HG02763 (cell line): ENCODE data around the gene CD1D.

ENCODE experiments used
- ATAC-seq: cut with Tn5 transposase; IDR thresholded peaks from one replicate; pipeline ENCODE4 v1.9.1; 2021; ENCODE audit warnings: mild to moderate bottlenecking, moderate library complexity; ENCODE audit not compliant: unreplicated experiment

CD1D gene

DNA sequence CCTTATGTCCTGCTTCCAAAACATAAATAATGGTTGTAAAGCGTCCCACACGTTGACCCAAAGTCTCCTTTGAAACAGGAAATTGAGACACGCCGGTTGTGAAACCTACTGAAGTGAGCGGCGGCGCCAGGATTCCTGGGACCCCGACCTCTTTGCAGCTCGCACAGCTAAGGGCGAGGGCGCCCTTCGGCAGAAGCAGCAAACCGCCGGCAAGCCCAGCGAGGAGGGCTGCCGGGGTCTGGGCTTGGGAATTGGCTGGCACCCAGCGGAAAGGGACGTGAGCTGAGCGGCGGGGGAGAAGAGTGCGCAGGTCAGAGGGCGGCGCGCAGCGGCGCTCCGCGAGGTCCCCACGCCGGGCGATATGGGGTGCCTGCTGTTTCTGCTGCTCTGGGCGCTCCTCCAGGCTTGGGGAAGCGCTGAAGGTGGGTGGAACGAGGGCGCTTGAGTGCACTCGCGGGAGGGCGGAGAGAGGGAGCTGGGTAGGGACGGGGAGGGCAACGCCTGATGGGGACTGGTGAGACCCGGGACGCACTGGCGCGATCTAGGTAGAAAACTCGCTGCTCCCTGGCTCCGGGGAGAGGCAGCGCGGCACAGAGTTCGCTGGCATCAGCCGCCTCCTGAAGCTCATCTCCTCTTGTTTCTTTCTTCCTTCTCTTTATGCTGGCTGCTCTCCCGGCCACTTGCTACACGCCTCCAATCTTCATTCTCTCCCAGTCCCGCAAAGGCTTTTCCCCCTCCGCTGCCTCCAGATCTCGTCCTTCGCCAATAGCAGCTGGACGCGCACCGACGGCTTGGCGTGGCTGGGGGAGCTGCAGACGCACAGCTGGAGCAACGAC, at the start of gene CD1D:
TSS of gene CD1D (plus strand) at position 155 of the 836 bp plus-strand sequence. CDS start at position 362, 207 bp downstream.
- ATAC-seq = no peak

DNA sequence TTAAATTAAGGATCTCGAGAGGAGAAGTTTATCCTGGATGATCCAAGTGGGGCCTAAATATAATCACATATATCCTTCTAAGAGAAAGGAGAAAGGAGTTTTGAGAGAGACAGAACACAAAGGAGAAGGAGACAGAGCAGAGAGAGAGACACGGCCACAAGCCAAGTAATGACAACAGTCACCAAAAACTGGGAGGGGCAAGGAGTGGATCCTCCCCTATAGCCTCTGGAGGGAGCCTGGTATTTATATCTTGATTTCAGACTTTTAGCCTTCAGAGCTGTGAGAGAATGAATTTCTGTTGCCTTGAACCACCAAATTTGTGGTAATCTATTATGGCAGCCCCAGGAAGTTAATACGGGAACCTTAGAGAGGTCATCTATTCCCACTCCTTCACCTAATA, 49.5 kb upstream of the CD1D start:
- ATAC-seq = no peak

DNA sequence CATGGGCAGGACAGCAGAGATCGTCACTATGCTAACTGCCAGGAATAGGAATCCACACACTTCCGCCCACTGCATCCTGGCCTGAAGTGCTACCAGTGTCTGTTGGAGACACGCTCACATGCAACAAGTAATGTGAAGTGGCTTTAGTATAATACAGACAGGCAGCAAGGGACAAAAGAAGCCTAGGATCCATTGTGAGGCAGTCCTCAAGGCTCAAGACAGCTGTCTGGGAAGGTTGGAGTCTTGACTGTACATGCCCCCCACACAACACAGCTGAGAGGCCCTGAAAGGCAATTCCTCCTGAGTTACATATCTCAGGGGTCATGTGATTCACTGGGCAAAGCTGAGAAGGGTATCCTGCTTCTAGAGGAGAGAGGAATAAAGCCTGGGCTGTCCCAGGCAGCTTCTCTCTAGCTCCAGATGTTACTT, 39.9 kb upstream of the CD1D start:
- no peak for ATAC-seq

DNA sequence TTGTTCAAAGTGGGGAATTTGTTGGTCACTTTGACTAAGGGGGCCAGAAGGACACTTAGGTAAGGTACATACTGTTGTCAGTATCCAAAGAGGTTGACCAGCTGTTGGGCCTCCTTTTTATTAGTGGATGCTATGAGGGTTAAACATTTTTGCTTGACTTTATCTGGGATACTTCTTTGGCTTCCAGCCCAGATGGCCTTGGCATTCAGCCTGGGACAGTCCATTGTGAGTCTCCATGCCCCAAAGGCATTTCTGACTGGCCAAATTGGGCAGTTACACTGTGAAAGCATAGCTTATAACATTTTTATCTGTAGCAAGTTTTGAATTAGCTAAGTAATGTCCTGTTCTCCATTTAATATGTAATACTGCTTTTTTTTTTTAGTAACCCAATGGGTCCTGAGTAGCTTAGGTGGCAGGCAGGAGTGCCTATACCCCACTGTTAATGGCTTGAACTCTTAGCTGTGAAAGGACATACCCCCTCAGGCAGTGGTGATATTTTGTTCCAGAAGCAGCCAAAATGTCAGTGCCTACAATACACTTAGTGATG, 35.4 kb upstream of the CD1D start:
- ATAC-seq = no peak

DNA sequence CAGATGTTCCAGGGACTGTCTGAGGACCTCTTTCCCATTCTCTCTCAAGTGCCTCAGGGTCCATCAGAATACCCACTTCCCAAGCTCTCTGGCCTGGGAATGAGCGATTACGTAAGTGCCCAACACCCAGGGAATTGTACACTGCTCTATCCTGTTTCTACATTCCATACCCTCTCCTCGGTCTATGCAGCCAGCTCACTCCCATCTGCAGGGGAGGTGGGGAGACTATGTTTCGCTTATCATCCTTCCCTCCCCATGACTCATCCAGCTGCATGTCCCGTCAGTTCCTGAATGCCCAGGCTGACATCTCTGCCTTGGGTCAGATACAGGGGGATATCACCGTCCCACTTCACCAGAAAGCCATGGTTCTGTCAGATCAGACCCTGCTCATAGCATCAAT, 34.5 kb upstream of the CD1D start:
- ATAC-seq = no peak

DNA sequence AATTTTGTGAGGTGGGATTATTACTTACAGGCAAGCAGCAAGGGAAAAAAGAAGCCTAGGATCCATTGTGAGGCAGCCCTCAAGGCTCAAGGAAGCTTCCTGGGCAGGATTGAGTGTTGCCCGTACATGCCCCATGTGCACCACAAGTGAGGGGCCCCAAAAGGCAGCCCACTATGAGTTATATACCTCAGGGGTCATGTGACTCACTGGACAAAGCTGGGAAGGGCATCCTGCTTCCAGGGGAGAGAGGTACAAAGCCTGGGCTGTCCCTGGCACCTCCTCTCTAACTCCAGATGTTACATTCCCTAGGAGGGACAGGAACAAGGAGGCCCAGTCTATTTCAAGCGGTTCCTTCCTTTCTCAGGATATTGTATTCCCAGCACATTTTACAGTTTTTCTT, 34.0 kb upstream of the CD1D start:
- no peak for ATAC-seq

DNA sequence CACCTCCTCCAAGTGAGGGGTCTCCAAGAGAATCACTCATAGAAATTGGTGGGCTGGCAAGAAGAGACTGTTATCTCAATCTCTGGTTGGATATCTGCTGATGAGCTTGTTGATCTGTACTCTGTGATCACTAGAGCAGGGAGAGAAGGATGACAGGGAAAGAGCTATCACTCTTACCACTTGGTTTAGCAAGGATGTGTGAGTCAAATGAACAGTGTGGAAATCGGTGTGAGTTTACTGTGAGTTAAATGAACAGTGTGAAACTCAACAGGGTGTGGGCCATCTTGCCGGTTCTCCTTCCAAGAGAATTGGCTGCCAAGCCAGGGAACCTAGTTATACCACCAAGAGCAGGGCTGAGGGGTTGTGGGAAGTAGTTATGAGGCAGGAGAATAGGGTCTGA, 33.3 kb upstream of the CD1D start:
- no peak for ATAC-seq

DNA sequence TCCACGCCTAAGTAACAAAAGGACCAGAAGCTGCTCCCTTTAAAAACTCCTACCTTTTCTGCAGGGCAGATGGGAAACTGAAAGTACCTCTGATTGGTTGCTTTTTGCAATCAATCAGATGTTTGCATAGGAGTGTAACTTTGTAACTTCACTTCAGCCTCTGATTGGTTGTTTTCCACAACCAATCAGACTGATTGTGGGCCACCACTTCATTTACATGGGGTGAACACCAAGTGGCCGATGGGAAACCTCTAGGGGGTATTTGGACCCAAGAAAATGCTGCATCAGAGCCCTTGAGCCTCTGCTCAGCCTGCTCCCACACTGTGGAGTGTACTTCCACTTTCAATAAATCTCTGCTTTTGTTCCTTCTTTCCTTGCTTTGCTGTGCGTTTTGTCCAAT, 32.8 kb upstream of the CD1D start:
- ATAC-seq = no peak

DNA sequence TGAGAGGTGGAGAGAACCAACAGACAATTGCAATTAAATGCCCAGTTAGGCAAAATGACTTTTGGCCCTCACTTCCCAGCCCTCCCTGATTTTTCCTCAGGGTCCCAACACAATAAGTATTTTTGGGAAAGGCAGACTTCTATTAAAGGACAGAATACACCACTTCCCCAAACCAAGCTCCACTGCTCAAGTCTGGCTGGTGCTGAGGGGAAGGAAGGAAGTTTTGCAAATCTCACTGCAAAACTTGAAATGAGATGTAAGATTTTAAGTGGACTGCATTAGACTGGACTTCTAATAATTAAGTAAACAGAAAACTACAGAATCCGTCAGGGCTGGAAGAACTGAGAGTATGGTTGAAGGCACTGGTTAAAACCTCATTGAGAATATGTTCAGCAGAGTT, 32.2 kb upstream of the CD1D start:
- ATAC-seq = no peak

DNA sequence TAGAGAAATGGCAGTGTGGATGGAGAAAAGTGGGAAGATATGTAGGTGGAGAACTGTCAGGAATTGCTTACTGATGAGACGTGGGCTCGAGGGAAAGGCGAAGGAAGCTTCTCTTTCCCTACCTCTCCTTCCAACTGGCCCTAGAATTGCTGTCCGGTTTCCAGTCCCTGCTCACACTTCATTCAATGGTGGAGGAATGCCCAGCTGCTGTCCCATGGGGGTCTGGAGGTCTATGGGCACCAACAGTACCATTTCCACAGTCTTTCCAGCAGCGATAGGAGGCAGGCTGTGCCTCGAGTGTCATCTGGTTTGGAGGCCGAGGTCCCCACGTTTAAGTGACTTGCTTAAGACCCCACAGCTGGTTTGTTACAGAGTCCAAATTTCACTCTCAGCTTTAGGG, 31.5 kb upstream of the CD1D start:
- ATAC-seq = no peak

DNA sequence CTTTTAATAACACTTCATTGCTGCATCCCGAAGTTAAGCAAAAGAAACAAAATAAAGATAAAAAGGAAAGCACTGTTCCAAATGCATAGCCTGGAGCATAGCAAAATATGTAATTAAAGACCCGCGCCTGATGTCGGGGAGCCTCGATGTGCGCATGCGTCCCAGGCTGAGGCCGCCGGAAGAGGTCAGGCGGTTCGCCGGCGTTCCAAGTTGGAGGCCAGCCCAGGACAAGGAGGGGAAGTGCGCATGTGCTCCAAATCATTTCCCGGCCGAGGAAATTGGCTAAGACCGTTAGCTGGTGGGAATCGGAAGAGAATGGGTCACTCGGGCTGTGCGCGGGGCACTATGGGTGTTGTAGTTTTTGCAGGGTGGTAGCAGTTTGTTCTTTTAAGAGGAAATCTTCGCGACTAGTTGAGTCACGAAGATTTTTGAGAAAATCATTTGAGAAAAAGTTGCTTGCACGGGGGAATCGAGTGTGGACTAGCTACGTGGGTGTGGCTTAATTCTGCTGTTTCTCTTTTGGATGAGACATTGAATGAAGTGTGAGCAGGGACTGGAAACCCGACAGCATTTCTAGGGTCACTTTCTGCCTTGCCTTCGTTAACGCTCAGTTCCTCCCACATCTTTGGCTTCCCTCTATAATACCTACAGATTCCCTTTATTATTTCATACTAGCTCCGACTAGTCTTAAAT, 31.0 kb upstream of the CD1D start:
- ATAC-seq = no peak

DNA sequence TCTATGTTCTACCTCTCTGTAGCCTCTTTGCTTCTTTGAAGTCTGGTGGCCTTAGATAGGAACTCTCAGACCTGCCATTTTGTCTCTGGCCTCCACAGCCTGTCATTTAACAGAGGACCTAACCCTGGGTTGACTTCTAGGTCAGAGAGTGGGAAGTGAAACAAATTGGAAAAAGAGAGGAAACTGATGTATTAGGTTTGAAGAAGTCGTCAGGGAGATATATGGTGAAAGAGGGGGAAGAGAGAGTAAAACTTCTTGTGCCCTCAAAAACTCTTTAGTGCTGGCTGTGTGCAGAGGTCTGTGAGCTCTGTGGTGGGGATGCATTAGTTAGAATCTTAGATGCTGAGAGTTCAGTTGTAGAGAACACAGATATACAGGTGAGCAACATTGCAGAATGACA, 30.2 kb upstream of the CD1D start:
- no peak for ATAC-seq

DNA sequence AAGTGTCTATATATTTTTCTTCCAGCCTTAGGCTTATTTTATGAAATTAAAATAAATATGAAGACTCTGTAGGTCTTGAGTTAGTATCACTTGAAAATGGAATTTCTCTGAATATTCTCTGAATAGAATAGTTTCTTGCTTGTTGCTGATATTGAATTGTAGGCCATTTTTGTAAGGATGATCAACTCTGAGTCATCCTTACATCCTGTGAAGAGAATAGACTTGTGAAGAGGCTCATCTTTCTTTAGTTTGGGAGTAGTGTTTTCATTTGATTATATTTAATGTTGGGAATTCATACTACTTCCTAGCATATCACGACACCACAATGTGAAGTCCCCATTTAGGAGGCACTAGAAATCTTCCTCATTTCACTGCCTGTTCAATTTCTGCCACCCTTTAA, 27.5 kb upstream of the CD1D start:
- ATAC-seq = no peak

DNA sequence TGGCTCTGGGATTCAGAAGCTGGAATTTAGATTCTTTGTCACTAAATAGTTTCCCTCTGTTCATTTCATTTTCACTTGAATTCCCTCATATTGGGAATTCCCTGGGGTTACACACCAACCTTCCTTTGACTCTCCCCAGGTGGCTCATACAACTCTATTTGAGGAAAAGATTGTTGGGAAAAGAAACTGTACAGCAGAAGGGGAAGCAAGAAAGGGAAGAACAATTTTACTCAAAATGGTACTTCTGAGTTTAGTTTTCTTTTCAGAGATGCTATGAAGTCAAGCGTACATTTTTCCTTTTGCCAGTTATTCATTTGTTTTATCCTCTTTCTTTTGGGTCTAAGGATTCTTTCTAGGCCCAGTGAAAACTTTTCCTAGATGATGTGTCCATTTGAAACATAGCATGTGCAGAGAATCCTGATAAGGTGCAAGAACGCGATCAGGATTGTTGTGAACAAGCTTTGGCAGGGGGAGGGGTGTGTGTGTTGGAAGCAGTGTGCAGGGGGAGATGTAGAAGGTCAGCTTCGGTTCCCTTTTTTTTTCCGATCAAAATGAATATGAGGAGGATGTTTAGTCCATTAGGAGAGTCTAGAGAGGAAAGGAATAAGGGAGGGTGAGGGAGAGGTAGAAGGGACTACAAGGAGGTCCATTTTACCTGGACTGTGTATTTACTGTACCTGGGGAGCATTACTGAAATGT, 26.8 kb upstream of the CD1D start:
- no peak for ATAC-seq

DNA sequence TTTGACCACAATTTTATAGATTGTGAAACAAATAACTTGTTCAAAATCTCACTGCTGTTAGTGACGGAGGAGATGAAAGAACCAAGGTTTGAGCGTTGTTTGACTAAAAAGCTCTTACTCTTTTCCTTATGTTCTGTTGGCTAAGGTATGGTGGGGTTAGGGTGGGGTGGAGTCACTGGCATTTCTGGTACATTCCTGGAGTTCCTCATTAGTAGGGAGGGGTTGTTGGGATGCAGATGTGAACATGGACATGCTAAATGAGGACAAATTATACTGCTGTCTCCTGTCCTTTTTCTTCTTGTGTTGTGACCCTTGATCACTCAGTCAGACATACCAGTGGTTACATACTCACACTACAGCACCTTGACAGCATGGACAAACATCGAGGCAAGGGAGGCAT, 26.2 kb upstream of the CD1D start:
- ATAC-seq = no peak

DNA sequence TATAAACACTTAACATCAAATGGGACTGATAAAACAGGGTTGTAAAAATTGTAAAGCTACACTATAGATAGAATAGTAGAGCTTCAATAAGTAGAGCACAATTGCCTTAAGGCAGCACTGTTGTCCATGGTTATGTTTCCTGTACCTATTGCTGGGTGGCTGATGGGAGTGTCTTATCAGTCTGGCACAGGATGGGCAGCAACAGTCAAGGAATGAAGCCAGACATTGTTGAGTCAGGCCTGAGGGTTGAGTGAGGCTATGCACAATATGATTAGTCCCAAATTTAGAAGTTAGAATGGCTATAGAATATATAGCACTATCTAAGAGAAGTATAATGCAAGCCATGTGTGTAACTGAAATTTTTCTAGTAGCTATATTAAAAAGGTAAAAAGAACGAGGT, 25.0 kb upstream of the CD1D start:
- no peak for ATAC-seq

DNA sequence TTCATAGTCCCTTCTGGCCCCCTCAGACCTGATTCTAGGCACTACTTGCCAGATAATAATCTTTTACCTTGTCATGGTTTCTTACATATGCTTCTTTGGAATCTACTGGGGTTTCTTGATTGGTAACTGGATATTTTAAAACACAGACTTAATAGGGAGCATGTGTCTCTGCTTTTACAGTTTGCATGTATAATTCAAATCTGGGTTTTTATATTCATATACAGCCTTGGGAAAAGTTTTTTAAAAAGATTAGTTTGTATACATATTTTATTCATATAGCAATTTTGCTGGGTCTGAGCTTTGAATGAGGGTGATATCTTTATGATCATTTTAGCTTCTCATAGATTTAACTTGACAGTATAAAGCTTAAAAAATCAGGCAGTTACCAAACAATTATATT, 21.1 kb upstream of the CD1D start:
- ATAC-seq = no peak

DNA sequence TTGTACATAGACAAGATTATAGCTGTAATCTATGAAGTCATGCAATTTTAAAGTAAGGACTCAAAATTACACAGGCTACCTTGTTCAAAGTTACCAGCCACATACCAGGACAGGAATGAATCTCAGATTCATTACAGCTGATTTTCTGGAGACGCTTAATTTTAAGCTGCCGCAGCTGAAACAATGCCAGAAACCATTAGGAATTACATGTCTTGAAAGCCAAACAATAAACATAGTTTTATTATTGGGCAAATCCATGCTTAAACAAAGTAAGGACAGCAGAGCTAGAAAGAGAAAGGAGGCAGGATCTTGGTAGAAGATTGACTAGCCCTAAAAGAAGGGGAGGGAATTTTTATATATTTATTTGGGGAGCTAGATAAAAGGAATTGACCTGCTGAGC, 19.2 kb upstream of the CD1D start:
- no peak for ATAC-seq

DNA sequence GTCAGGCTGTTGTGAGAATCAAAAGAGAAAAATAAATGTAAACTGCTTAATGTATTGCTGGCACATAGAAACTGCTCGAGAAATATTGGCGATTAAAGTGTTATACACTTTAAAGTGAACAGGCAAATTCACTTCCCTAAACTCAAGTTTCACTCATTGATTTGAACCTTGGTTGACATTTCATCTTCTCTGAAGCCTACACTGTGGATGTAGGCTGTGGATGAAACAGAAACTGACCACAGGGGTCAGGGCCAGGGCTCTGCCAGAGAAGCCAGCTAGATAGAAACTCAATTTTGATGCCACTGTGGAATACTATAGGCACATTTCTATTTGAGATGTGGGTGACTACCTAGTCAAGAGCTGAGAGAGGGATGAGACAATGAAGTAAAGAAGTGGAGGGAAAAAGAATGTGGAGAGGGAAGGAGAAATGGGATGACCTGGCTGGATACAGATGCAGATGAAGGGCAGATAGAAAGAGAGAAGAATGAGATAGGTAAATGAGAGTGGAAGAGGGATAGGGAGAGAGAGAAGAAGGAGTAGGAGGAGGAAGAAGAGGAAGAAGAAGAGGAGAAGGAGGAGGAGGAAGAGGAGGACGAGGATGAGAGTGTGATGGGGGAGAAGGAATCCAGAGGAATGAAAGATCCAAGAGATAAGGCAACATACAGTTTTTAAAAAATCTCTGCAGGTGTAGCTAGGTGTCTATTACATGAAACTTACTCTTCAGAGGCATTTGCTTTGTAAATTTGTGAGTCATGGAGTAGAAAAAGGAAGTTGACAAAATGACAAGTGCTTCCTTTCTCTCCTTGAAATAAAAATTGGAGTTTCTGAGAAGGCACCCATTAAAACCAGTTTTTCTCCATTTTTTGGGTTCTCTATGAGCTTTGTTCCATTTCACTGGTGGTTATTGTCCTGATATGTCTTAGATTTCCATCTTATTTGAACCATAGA, 17.4 kb upstream of the CD1D start:
- ATAC-seq = peak; percentile 99

DNA sequence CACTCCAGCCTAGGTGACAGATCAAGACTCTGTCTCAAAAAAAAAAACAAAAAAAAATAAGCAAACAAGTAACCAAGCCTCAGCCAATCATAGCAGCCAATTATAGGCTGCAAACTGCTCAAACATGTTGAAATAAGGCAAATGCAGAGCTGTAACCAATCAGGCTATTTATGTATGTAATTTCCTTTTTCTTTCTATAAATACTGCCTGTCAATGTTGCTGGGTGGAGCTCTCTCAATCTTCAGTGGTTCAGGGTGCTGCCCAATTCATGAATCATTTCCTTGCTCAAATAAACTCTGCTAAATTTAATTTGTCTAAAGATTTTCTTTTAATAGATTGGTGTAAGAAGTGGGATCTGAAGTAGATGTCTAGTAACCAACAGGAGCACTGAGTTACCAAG, 11.6 kb upstream of the CD1D start:
- no peak for ATAC-seq
